GM12801 (cell line): ENCODE measurements around the gene FBXL17.

Experiments used
- CTCF ChIP-seq: IDR thresholded peaks from one replicate; pipeline ENCODE4 v1.5.1; 2011; ENCODE audit warnings: control low read depth; ENCODE audit not compliant: insufficient read length; ENCODE audit errors: extremely low read depth

The FBXL17 gene

GRCh38 chr5:108081707-108082106, 300.2 kb downstream of the FBXL17 start:
- no peak for TF ChIP-seq CTCF

- TF ChIP-seq CTCF, result no peak
Observed at GRCh38 chr5:108079753-108080152, 302.1 kb downstream of the FBXL17 start.

GRCh38 chr5:108078882-108079281, 303.0 kb downstream of the FBXL17 start:
- TF ChIP-seq CTCF, result no peak

- TF ChIP-seq CTCF, result no peak
Observed at GRCh38 chr5:108078345-108078744, 303.6 kb downstream of the FBXL17 start.

- TF ChIP-seq CTCF, result no peak
Observed at GRCh38 chr5:108074626-108075025, 307.3 kb downstream of the FBXL17 start.

- no peak for TF ChIP-seq CTCF
Observed at GRCh38 chr5:108064302-108064701, 317.6 kb downstream of the FBXL17 start.

- no peak for TF ChIP-seq CTCF
Observed at GRCh38 chr5:108061941-108062340, 320.0 kb downstream of the FBXL17 start.

GRCh38 chr5:108060340-108060739, 321.6 kb downstream of the FBXL17 start:
- no peak for TF ChIP-seq CTCF
